Stimulated activated CD4-positive, alpha-beta T cell treated with anti-CD3 and anti-CD28 coated beads, Interleukin-4, amount 100 ng/mL, for 24 hours (primary cell): Measurements from ENCODE around the gene GPT2.
"Not testable (repeated sequence)": the region's sequence is repeated elsewhere in the genome, so short reads cannot be mapped to it uniquely, and the experiment has no call there.

Experiments used
- DNase-seq: peaks from one replicate; pipeline ENCODE4 v3.0.0-alpha.2; 2020

The GPT2 gene

GRCh38 chr16:46924402-46924801 is 40.2 kb downstream of the GPT2 start:
- DNase-seq: no peak

GRCh38 chr16:46926470-46927225 is 42.5 kb downstream of the GPT2 start:
- DNase-seq: no peak

- no peak for DNase-seq
These were observed 43.1 kb downstream of the GPT2 start for GRCh38 chr16:46927273-46927672.

GRCh38 chr16:46928811-46929210 is 44.6 kb downstream of the GPT2 start:
- no peak for DNase-seq

DNA sequence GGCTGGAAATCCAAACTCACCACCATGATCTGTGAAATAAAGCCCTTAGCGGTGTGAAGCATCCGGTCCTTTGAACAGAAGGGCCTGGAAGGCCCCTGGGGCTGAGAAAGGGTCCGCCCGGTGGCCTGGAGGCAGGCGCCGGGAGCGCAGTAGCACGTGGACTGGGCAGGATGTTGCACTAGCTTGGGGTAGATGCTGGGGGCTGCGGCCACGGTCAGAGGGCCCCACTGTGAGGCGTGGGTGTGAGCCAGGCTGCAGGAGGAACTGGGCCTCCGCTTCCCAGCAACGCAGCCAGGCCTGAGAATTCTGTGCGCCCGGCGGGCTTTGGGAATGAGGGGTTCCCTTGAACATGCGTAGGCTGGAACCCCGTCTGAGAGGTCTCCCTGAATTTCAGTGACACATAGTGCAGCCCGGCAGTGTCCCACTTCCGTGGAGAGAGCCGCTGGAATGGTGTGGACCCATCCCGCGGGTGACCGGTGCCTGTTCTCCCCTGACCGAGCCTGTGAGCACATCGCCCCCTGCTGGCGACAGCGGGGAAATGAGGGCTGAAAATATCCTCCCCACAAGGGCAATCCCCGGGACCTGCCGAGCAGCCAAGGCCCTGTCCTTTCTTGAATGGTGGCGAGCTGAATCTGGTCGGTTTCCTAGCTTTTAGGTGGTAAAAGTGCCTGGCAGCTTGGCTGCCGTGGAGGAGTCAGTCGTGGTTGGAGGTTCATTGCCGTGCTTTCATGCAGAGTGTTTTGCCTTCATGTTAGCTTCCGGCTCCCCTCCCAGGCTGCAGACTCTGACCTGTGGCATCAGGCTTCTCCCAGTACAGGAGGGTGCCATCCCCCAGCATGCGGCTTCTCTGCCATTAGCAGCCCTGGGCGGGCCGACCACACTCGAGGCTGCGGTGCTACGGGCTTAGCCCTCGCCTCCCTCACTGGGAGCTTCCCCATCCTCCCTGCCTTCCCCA is 45.5 kb downstream of the GPT2 start:
- DNase-seq: peak; percentile 69

GRCh38 chr16:46930861-46931260 is 46.7 kb downstream of the GPT2 start:
- no peak for DNase-seq

GRCh38 chr16:46932802-46933201 is 48.6 kb downstream of the GPT2 start:
- DNase-seq: no peak

DNA sequence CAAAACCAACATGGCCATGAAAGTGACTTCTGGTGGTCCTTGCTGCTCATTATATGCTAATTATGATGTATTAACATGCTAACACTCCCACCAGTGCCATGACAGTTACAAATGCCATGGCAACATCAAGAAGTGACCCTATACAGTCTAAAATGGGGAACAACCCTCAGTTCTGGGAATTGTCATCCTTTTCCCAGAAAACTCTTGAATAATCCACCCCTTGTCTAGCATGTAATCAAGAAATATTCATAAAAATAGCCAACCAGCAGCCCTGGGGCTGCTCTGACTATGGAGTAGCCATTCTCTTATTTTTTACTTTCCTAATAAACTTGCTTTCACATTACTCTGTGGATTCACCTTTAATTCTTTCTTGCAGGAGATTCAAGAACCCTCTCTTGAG is 53.4 kb downstream of the GPT2 start:
- DNase-seq: no peak

- DNase-seq: not testable (repeated sequence)
These were observed 60.6 kb downstream of the GPT2 start for GRCh38 chr16:46944713-46945112.

DNA sequence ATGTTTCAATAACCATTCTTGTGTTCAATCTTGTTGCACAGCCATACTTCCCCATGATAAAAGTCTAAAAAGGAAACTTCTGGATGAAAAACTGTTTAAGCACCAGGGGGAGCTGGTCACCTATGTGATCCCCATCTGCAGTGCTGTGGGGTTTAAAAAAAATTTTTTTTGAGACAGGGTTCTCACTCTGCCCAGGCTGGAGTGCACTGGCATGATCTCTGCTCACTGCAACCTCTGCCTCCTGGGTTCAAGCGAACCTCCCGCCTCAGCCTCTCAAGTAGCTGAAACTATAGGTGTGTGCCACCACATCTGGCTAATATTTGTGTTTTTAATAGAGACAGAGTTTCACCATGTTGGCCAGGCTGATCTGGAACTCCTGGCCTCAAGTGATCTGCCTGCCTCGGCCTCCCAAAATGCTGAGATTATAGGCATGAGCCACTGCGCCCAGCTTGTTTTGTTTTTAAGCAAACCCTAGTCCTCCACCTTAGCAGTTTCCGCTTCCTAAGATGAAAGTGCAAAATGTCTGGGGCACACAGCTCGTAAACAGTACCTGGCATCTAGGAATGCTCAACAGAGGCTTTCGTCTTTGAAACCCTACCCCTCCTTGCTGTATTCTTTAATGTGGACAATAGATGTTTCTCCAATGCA is 63.9 kb downstream of the GPT2 start:
- DNase-seq: peak; percentile 49

- DNase-seq: no peak
These were observed 64.5 kb downstream of the GPT2 start for GRCh38 chr16:46948548-46949166.

DNA sequence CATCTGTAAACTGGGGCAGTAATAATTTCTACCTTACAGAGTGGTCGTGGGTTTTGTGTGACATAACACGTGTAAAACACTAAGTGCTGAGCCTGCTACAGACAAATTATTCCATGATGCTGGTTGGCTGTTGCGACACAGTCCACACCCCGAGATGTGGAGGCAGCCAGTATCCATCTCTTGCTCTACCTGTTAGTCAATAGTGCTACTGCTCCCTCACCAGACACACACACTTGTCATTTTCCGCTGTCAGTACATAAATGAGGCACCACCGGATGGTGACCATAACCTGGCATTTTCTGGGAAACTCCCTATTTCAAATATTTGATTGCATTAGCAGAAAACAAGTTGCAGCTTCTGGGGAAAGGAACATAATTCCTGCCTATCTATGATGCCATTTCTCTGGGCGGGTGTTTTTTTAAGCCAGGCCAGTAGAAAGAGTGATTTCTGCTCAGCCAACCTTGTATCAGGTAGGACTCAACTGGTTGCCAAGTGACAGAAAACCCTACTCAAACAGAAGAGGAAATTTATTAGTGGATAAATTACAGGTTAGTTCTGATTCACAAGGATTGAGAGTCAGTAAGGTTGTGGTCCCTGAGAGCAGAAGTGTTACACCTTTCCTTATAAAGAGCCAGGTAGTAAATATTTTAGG is 65.2 kb downstream of the GPT2 start:
- peak; percentile 53 for DNase-seq

- DNase-seq: no peak
These were observed 65.8 kb downstream of the GPT2 start for GRCh38 chr16:46950009-46950408.

DNA sequence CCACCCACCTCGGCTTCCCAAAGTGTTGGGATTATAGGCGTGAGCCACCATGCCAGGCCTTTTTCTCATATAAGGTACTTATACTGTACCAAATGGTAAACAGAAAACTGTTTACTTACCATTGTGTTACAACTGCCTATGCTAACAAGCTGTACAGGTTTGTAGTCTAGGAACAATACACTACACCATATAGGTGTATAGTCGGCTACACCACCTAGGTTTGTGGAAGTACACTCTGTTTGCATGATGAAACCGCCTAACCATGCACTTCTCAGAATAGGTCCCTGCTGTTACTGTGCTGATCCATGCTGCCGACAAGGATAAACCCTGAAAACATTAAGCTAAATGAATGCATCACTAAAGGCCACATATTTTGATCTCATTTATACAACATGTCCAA is 70.4 kb downstream of the GPT2 start:
- DNase-seq: no peak

- DNase-seq: peak; percentile 46
These were observed 77.5 kb downstream of the GPT2 start for GRCh38 chr16:46961373-46962353.

GRCh38 chr16:46962629-46963028 is 78.5 kb downstream of the GPT2 start:
- no peak for DNase-seq

DNA sequence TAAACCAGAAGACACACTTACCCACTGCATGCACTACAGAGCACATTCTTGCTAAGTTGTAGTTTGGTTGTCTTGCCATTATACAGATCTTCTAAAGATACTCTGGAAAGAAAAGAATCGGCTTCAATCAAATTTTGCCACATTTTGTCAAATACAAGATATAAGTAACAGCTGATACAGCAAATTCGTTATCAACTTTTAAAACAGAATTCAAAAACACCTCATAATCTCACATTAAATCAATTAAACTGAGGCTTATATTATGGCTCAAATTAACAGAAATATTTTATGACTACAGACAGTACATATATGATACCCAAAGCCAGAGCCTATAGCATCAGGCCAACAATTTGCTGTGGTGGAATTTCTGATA is 83.9 kb downstream of the GPT2 start:
- DNase-seq: no peak

DNA sequence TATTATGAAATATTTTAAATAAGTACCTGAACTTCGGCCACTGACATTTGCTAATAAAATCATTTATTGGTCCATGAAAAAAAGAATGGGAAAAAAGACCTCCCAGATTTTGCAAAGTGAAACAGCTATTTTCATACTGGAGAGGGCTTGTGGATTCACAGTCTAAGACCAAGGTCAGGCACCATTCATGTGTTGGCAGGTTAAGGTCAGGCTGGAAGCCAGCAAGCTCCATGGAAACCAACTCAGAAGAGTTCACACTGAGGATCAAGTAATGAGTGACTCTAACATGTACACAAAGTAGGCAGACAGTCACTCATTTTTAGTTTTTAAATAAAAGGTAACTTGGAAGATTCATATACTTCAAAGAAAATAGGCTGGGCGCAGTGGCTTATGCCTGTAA is 85.9 kb downstream of the GPT2 start:
- DNase-seq: no peak

DNA sequence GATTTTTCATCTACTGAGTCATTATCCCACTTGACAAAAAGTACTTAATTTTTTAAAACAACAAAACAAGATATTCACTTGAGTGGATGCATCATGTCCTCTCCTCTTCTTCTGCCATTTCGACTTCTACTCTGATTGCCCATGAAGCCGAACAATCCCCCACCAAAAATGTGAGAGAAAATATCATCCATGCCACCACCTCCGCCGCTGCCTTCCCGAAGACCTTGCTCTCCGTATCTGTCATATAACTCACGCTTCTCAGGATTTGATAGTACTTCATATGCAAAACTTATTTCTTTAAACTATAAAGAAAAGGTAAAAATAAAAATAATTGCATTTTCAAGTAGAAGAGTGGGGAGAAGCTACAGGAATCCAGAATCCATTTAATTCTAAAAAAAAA is 87.1 kb downstream of the GPT2 start:
- no peak for DNase-seq

- peak; percentile 41 for DNase-seq
These were observed 88.5 kb downstream of the GPT2 start for GRCh38 chr16:46972429-46973206.
